CD14-positive monocyte (primary cell): Measurements from ENCODE around the gene MPZL3. TPM values are rescaled to one million over a fixed set of nuclear protein-coding genes. Genes with fewer than 3 reads are reported as not detected.
A peak's percentile ranks its signal among the peaks of the same experiment; 100 is the strongest.

Experiments used
- DNase-seq, 3 donors: peaks; one replicate each; pipeline ENCODE4 v3.0.0-alpha.2; 2011 to 2022
- H2AFZ ChIP-seq: 2 replicates; pipeline ENCODE4 v1.6.0; 2012; ENCODE audit warnings: mild to moderate bottlenecking, low read depth, low read length, inconsistent platforms; ENCODE audit not compliant: insufficient read depth, poor library complexity, severe bottlenecking
- H3K27ac ChIP-seq, 2 donors: 1 replicate in 1 of 2; 2 replicates in 1 of 2; pipeline ENCODE4 v1.5.1; 2012 to 2013; ENCODE audit warnings: low read length in 2 of 2, control low read depth in 1 of 2, inconsistent platforms in 1 of 2, low read depth in 1 of 2, mild to moderate bottlenecking in 1 of 2
- H3K27me3 ChIP-seq, 2 donors: one replicate each; pipeline versions ENCODE4 v1.6.0 to v1.6.1; 2011 to 2013; ENCODE audit warnings: low read length in 2 of 2; ENCODE audit not compliant: control insufficient read depth in 2 of 2, insufficient read depth in 2 of 2
- H3K36me3 ChIP-seq, 2 donors: replicated peaks in 1 of 2; 1 replicate in 1 of 2; 2 replicates in 1 of 2; pipeline versions ENCODE4 v1.5.1 to v1.6.1; 2012 to 2013; ENCODE audit warnings: low read length in 2 of 2, control low read depth in 1 of 2, inconsistent platforms in 1 of 2, mild to moderate bottlenecking in 1 of 2; ENCODE audit not compliant: insufficient read depth in 2 of 2, control insufficient read depth in 1 of 2
- H3K4me1 ChIP-seq, 2 donors: 1 replicate in 1 of 2; 2 replicates in 1 of 2; pipeline versions ENCODE4 v1.5.1 to v1.6.1; 2012 to 2013; ENCODE audit warnings: low read length in 2 of 2, control low read depth in 1 of 2, inconsistent platforms in 1 of 2, mild to moderate bottlenecking in 1 of 2, moderate library complexity in 1 of 2; ENCODE audit not compliant: insufficient read depth in 2 of 2, control insufficient read depth in 1 of 2
- H3K4me2 ChIP-seq: replicated peaks from 2 replicates; pipeline ENCODE3; 2012; ENCODE audit warnings: low read length, moderate library complexity, mild to moderate bottlenecking; ENCODE audit not compliant: poor library complexity, severe bottlenecking; ENCODE audit errors: extremely low read depth
- H3K4me3 ChIP-seq, 3 experiments: fragments of 200-600 bp in 1 of 3; sonication (generic) in 1 of 3; replicated peaks in 1 of 3; 1 replicate in 2 of 3; 2 replicates in 1 of 3; pipeline ENCODE4 v1.5.1; 2011 to 2013; ENCODE audit warnings: low read length in 3 of 3, mild to moderate bottlenecking in 3 of 3, control low read depth in 2 of 3, low read depth in 2 of 3, inconsistent platforms in 1 of 3, moderate library complexity in 1 of 3
- H3K79me2 ChIP-seq: 2 replicates; pipeline ENCODE4 v1.6.0; 2012; ENCODE audit warnings: mild to moderate bottlenecking, control low read depth, inconsistent platforms, low read length, moderate library complexity; ENCODE audit not compliant: insufficient read depth
- H3K9ac ChIP-seq: 2 replicates; pipeline ENCODE4 v1.6.0; 2017; ENCODE audit warnings: low read length, mild to moderate bottlenecking; ENCODE audit not compliant: insufficient read depth, poor library complexity, severe bottlenecking
- H3K9me3 ChIP-seq, 2 donors: replicated peaks in 1 of 2; 1 replicate in 1 of 2; 2 replicates in 1 of 2; pipeline versions ENCODE4 v1.5.1 to v1.6.1; 2012 to 2013; ENCODE audit warnings: low read length in 2 of 2, control low read depth in 1 of 2; ENCODE audit not compliant: control insufficient read depth in 1 of 2, insufficient read depth in 1 of 2
- H4K20me1 ChIP-seq: 2 replicates; pipeline ENCODE4 v1.6.0; 2012; ENCODE audit warnings: mild to moderate bottlenecking, low read length, control low read depth, moderate library complexity; ENCODE audit not compliant: insufficient read depth
- H3K27ac Mint-ChIP-seq, 7 donors: one replicate each; pipeline ENCODE4 v1.8.0; 2020; ENCODE audit warnings: mild to moderate bottlenecking in 7 of 7, mixed read lengths in 7 of 7, moderate library complexity in 6 of 7, inconsistent platforms in 2 of 7
- H3K27me3 Mint-ChIP-seq, 3 donors: one replicate each; pipeline ENCODE4 v1.8.0; 2021 to 2022; ENCODE audit warnings: low read depth in 3 of 3, mild to moderate bottlenecking in 3 of 3, mixed read lengths in 3 of 3, moderate library complexity in 3 of 3, inconsistent platforms in 1 of 3
- H3K36me3 Mint-ChIP-seq, 2 donors: one replicate each; pipeline ENCODE4 v1.8.0; 2020; ENCODE audit warnings: mixed read lengths in 2 of 2, inconsistent platforms in 1 of 2, mild to moderate bottlenecking in 1 of 2
- H3K4me1 Mint-ChIP-seq: one replicate; pipeline ENCODE4 v1.8.0; 2020; ENCODE audit warnings: mild to moderate bottlenecking, mixed read lengths
- H3K4me3 Mint-ChIP-seq, 2 donors: one replicate each; pipeline ENCODE4 v1.8.0; 2020; ENCODE audit warnings: mild to moderate bottlenecking in 2 of 2, mixed read lengths in 2 of 2, moderate library complexity in 1 of 2
- H3K9me3 Mint-ChIP-seq, 7 donors: one replicate each; pipeline ENCODE4 v1.8.0; 2020 to 2022; ENCODE audit warnings: mixed read lengths in 7 of 7, mild to moderate bottlenecking in 6 of 7, moderate library complexity in 6 of 7, inconsistent platforms in 2 of 7
- WGBS: methylation state at CpG from one replicate; pipeline ENCODE4 v1.1.5; 2013; ENCODE audit warnings: missing lambda C conversion rate; ENCODE audit not compliant: insufficient coverage; 5-methylcytosine and 5-hydroxymethylcytosine counted together
- intact Hi-C, 2 donors: fragments of 100-400 bp; cut with micrococcal nuclease; formaldehyde crosslinking; loops; one replicate each; pipeline versions ENCODE4 v1.15.0 to v1.15.1; 2023
- polyA plus RNA-seq, 3 donors: library from polyadenylated mRNA; depleted of rRNA in 1 of 3; unstranded in 2 of 3; stranded (reverse) in 1 of 3; fragments of 300-500 nt in 2 of 3; fragments of >200 nt in 1 of 3; fragmentation: Illumina TruSeq in 2 of 3; gene quantifications; 1 replicate in 2 of 3; 2 replicates in 1 of 3; pipeline ENCODE4 v1.2.3, GENCODE V29; 2012 to 2021
- TF ChIP-seq, protein P1 (sequence below): fragments of 200-600 bp; IDR thresholded peaks from one replicate; pipeline ENCODE4 v1.8.0; 2022; ENCODE audit warnings: antibody characterized with exemption, mild to moderate bottlenecking

MPZL3 gene
- polyA plus RNA-seq, 3 donors = 4.2 to 8.5 (median 8.0) TPM

- intact Hi-C loops = no loop called here
- no peak overlapping the region for H2AFZ ChIP-seq
- peak overlapping the region; percentile 96 to 99 for H3K27ac ChIP-seq
- peak in 1 of 3 donors; percentile 39 for DNase-seq
- peak overlapping the region; percentile 15 to 69 (median 27) for H3K4me3 ChIP-seq
- H3K4me1 Mint-ChIP-seq = peaks cover 85% of the 10 kb centered on the region
- H3K4me2 ChIP-seq = peak overlapping the region; percentile 75
- H3K27me3 Mint-ChIP-seq = peaks cover 0 to 4% (median 0%) of the 10 kb centered on the region in 3 donors
- H3K9me3 Mint-ChIP-seq = peaks cover 0 to 2% (median 0%) of the 10 kb centered on the region in 7 donors
- peaks cover 5 to 9% of the 10 kb centered on the region in 2 donors for H3K36me3 ChIP-seq
- H3K27me3 ChIP-seq = no peaks in the 10 kb centered on the region
- peak overlapping the region; percentile 93 to 99 (median 98) for H3K27ac Mint-ChIP-seq
- H3K36me3 Mint-ChIP-seq = peaks cover 17 to 27% of the 10 kb centered on the region in 2 donors
- no peaks in the 10 kb centered on the region for H3K9me3 ChIP-seq
- WGBS = 83% methylated on average over 1 of the region's 5 CpGs
- H3K9ac ChIP-seq = peak overlapping the region; percentile 19
- no peaks in the 10 kb centered on the region for H4K20me1 ChIP-seq
- peak overlapping the region; percentile 5 to 66 for H3K4me3 Mint-ChIP-seq
- H3K79me2 ChIP-seq = peaks cover 37% of the 10 kb centered on the region
- TF ChIP-seq, protein P1, sequence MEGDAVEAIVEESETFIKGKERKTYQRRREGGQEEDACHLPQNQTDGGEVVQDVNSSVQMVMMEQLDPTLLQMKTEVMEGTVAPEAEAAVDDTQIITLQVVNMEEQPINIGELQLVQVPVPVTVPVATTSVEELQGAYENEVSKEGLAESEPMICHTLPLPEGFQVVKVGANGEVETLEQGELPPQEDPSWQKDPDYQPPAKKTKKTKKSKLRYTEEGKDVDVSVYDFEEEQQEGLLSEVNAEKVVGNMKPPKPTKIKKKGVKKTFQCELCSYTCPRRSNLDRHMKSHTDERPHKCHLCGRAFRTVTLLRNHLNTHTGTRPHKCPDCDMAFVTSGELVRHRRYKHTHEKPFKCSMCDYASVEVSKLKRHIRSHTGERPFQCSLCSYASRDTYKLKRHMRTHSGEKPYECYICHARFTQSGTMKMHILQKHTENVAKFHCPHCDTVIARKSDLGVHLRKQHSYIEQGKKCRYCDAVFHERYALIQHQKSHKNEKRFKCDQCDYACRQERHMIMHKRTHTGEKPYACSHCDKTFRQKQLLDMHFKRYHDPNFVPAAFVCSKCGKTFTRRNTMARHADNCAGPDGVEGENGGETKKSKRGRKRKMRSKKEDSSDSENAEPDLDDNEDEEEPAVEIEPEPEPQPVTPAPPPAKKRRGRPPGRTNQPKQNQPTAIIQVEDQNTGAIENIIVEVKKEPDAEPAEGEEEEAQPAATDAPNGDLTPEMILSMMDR = no peak
- H3K4me1 ChIP-seq = peaks cover 71 to 72% of the 10 kb centered on the region in 2 donors
Measured at GRCh38 chr11:118239509-118240205, 12.5 kb downstream of the MPZL3 start.

DNA sequence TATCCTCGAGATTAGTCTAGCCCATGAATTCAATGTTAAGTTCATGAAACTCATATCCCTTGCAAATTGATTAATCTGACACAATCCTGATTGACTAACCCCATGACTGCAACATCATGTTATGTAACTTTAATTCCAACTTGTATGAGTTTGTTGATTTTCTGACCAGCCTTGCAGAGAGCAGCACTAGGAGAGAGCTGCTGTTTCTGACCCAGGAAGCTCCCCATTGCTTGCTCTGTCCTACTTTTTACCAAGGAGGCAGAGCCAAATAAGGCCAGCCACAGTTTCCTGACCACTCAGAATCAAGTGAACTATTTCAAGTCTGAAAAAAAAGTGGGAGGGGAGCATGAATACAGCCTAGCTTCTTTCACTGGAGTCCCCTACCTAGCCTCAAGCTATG, 13.2 kb downstream of the MPZL3 start:
- peak overlapping the region; percentile 88 to 99 (median 98) for H3K27ac Mint-ChIP-seq
- H3K9ac ChIP-seq = no peak overlapping the region
- H3K27ac ChIP-seq = peak overlapping the region; percentile 73 to 99
- DNase-seq = peak in 2 of 3 donors; percentile 62
- H3K27me3 ChIP-seq = no peaks in the 10 kb centered on the region
- intact Hi-C loops = no loop called here
- H3K4me2 ChIP-seq = peak overlapping the region; percentile 75
- peaks cover 83% of the 10 kb centered on the region for H3K4me1 Mint-ChIP-seq
- TF ChIP-seq, protein P1 = no peak
- peak overlapping the region in 1 of 2 donors; percentile 46 for H3K4me3 Mint-ChIP-seq
- H3K79me2 ChIP-seq = peaks cover 37% of the 10 kb centered on the region
- peaks cover 14 to 29% of the 10 kb centered on the region in 2 donors for H3K36me3 Mint-ChIP-seq
- peak overlapping the region in 1 of 3 experiments; percentile 69 for H3K4me3 ChIP-seq
- peaks cover 0 to 2% (median 0%) of the 10 kb centered on the region in 7 donors for H3K9me3 Mint-ChIP-seq
- H3K36me3 ChIP-seq = peaks cover 8 to 17% of the 10 kb centered on the region in 2 donors
- 43% methylated on average over 1 of the region's 1 CpG for WGBS
- H3K4me1 ChIP-seq = peaks cover 71% of the 10 kb centered on the region in 2 donors
- H3K27me3 Mint-ChIP-seq = peaks cover 0 to 4% (median 0%) of the 10 kb centered on the region in 3 donors
- H4K20me1 ChIP-seq = no peaks in the 10 kb centered on the region
- H3K9me3 ChIP-seq = no peaks in the 10 kb centered on the region
- H2AFZ ChIP-seq = no peak overlapping the region
